GM19455 (cell line): Measurements from ENCODE around the gene CCDC59.

Experiments
- ATAC-seq: cut with Tn5 transposase; IDR thresholded peaks from one replicate; pipeline ENCODE4 v1.9.1; 2021; ENCODE audit not compliant: unreplicated experiment

Gene CCDC59

DNA sequence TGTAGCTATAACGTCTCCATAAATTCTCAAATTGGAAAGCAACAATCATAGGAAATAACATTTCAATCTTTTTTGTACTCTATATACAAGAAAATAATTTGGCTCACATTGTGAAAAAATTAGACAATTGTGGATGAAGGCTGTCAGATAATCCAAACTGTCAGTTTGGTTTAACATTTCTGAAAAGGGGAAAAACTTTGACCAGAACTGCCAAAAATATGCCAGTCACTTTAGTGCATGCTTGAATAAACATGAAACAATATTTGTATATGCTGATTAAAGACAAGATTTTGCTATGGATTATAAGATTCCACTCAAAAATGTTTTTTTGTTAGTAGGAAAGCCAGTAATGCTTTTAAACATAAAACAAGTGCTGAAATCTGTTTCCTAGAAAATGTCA lies 38.9 kb downstream of the CCDC59 start:
- ATAC-seq: no peak

DNA sequence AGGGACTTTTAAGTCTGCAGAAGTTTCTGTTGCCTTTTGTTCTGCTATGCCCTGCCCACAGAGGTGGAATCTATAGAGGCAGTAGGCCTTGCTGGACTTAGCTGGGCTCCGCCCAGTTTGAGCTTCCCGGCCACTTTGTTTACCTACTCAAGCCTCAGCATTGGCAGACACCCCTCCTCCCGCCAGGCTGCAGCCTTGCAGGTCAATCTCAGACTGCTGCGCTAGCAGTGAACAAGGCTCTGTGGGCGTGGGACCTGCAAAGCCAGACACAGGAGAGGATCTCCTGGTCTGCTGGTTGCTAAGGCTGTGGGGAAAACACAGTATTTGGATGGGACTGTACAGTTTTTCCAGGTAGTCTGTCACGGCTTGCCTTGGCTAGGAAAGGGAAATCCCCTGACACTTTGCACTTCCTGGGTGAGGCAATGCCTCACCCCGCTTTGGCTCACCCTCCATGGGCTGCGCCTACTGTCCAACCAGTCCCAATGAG lies 43.7 kb downstream of the CCDC59 start:
- no peak for ATAC-seq
